IMR-90 (cell line): ENCODE results near the gene ARPC5. TPM values are rescaled to one million over a fixed set of nuclear protein-coding genes. Genes with fewer than 3 reads are reported as not detected.

Source experiments
- ATAC-seq: fragments of 200-7000 bp; cut with Tn5 transposase; 2 replicates; pipeline ENCODE4 v1.9.1; 2020; ENCODE audit warnings: low read depth, mild to moderate bottlenecking, moderate library complexity
- BruUV-seq: library from RNA; stranded (reverse); fragments of 400-500 nt; replicated peaks from 2 replicates; lab custom pipeline; 2021; lab: Mats Ljungman, UMichigan
- CTCF ChIA-PET: fragments of 300-600 bp; formaldehyde crosslinking; extraction: SDS; loops from one replicate; lab custom pipeline; 2021; ENCODE audit warnings: antibody characterized with exemption; lab: Yijun Ruan, JAX
- POLR2A ChIA-PET: fragments of 300-600 bp; sonication (Branson Sonifier 250); formaldehyde crosslinking; loops from one replicate; lab custom pipeline; 2022; ENCODE audit warnings: antibody characterized with exemption; ENCODE audit not compliant: unreplicated experiment; lab: Charles Lee
- DNase-seq: peaks from one replicate; pipeline ENCODE4 v3.0.0; 2013
- H2AFZ ChIP-seq: replicated peaks from 2 replicates; pipeline ENCODE3; 2013; ENCODE audit warnings: low read length, mild to moderate bottlenecking; ENCODE audit not compliant: poor library complexity
- H2AK5ac ChIP-seq: 2 replicates; pipeline ENCODE4 v1.6.1; 2013; ENCODE audit warnings: low read depth, low read length, inconsistent platforms
- H2AK9ac ChIP-seq: replicated peaks from 2 replicates; pipeline ENCODE3; 2013; ENCODE audit warnings: mild to moderate bottlenecking, low read depth, low read length, moderate library complexity; ENCODE audit not compliant: poor library complexity
- H2BK120ac ChIP-seq: 2 replicates; pipeline ENCODE4 v1.6.1; 2013; ENCODE audit warnings: low read depth, low read length, inconsistent platforms
- H2BK15ac ChIP-seq: 3 replicates; pipeline ENCODE4 v1.6.1; 2013; ENCODE audit warnings: low read depth, low read length, inconsistent platforms
- H2BK20ac ChIP-seq: 2 replicates; pipeline ENCODE4 v1.6.1; 2013; ENCODE audit warnings: low read depth, mild to moderate bottlenecking, inconsistent platforms, low read length, moderate library complexity
- H2BK5ac ChIP-seq: 2 replicates; pipeline ENCODE4 v1.6.1; 2013; ENCODE audit warnings: mild to moderate bottlenecking, low read depth, low read length, inconsistent platforms; ENCODE audit not compliant: poor library complexity, severe bottlenecking
- H3K14ac ChIP-seq: replicated peaks from 2 replicates; pipeline ENCODE4 v1.6.1; 2013; ENCODE audit warnings: low read depth, low read length, inconsistent platforms
- H3K18ac ChIP-seq: 2 replicates; pipeline ENCODE4 v1.6.1; 2013; ENCODE audit warnings: low read depth, low read length, control low read depth
- H3K23ac ChIP-seq: 2 replicates; pipeline ENCODE4 v1.6.1; 2013; ENCODE audit warnings: low read depth, low read length, inconsistent platforms
- H3K27ac ChIP-seq: 2 replicates; pipeline ENCODE4 v1.5.1; 2013; ENCODE audit warnings: mild to moderate bottlenecking, control low read depth, low read length; ENCODE audit not compliant: insufficient read depth
- H3K27me3 ChIP-seq: 2 replicates; pipeline ENCODE4 v1.6.1; 2013; ENCODE audit warnings: low read length; ENCODE audit not compliant: control insufficient read depth, insufficient read depth
- H3K36me3 ChIP-seq: 2 replicates; pipeline ENCODE4 v1.6.1; 2013; ENCODE audit warnings: low read length, mixed read lengths; ENCODE audit not compliant: control insufficient read depth, insufficient read depth
- H3K4ac ChIP-seq: 2 replicates; pipeline ENCODE4 v1.6.1; 2013; ENCODE audit warnings: low read depth, low read length, inconsistent platforms
- H3K4me1 ChIP-seq: 2 replicates; pipeline ENCODE4 v1.6.1; 2013; ENCODE audit warnings: low read length, mixed read lengths; ENCODE audit not compliant: control insufficient read depth, insufficient read depth
- H3K4me2 ChIP-seq: 2 replicates; pipeline ENCODE4 v1.6.1; 2013; ENCODE audit warnings: low read depth, mild to moderate bottlenecking, control low read depth, low read length, moderate library complexity
- H3K4me3 ChIP-seq: 2 replicates; pipeline ENCODE4 v1.5.1; 2013; ENCODE audit warnings: low read depth, mild to moderate bottlenecking, control low read depth, low read length, moderate library complexity; ENCODE audit not compliant: insufficient read depth
- H3K56ac ChIP-seq: 2 replicates; pipeline ENCODE4 v1.6.1; 2013; ENCODE audit warnings: low read length, inconsistent platforms; ENCODE audit not compliant: insufficient read depth; ENCODE audit errors: extremely low read depth
- H3K79me1 ChIP-seq, 2 experiments: 2 replicates each; pipeline ENCODE4 v1.6.1; 2013; ENCODE audit warnings: low read length in 2 of 2, inconsistent platforms in 1 of 2, low read depth in 1 of 2
- H3K9ac ChIP-seq: 2 replicates; pipeline ENCODE4 v1.6.1; 2013; ENCODE audit warnings: low read depth, low read length, control low read depth
- H3K9me1 ChIP-seq: 2 replicates; pipeline ENCODE4 v1.6.1; 2013; ENCODE audit warnings: low read length, inconsistent platforms; ENCODE audit not compliant: insufficient read depth
- H3K9me3 ChIP-seq: 2 replicates; pipeline ENCODE4 v1.6.1; 2013; ENCODE audit warnings: low read length; ENCODE audit not compliant: control insufficient read depth, insufficient read depth
- H4K20me1 ChIP-seq: 2 replicates; pipeline ENCODE4 v1.6.1; 2013; ENCODE audit warnings: low read length, inconsistent platforms; ENCODE audit not compliant: insufficient read depth
- H4K5ac ChIP-seq: 2 replicates; pipeline ENCODE4 v1.6.1; 2013; ENCODE audit warnings: mild to moderate bottlenecking, low read depth, low read length, control low read depth
- H4K8ac ChIP-seq, 2 experiments: 2 replicates each; pipeline ENCODE4 v1.6.1; 2013; ENCODE audit warnings: low read depth in 2 of 2, low read length in 2 of 2, control low read depth in 1 of 2, inconsistent platforms in 1 of 2
- H4K91ac ChIP-seq: 2 replicates; pipeline ENCODE4 v1.6.1; 2013; ENCODE audit warnings: low read depth, low read length, inconsistent platforms; ENCODE audit not compliant: insufficient read depth
- BHLHE40 ChIP-seq: fragments of 150-350 bp; IDR thresholded peaks from 2 replicates; pipeline ENCODE4 v1.6.1; 2016; ENCODE audit warnings: mild to moderate bottlenecking, low read depth, low read length
- CEBPB ChIP-seq: IDR thresholded peaks from 2 replicates; pipeline ENCODE4 v1.6.1; 2012; ENCODE audit warnings: low read depth, low read length, improper control_type of control experiment
- CTCF ChIP-seq: conservative IDR thresholded peaks from 2 replicates; pipeline ENCODE4 v1.5.1; 2012; ENCODE audit warnings: mild to moderate bottlenecking, low read depth, low read length, improper control_type of control experiment
- ELK1 ChIP-seq: fragments of 150-350 bp; IDR thresholded peaks from 2 replicates; pipeline ENCODE4 v1.6.1; 2016; ENCODE audit warnings: low read depth, mild to moderate bottlenecking, low read length, moderate library complexity, borderline replicate concordance
- FOS ChIP-seq: fragments of 150-350 bp; IDR thresholded peaks from 2 replicates; pipeline ENCODE4 v1.6.1; 2016; ENCODE audit warnings: low read depth, low read length
- MAZ ChIP-seq: IDR thresholded peaks from 2 replicates; pipeline ENCODE4 v1.6.1; 2012; ENCODE audit warnings: low read depth, mild to moderate bottlenecking, low read length, improper control_type of control experiment, moderate library complexity, borderline replicate concordance
- MXI1 ChIP-seq: IDR thresholded peaks from 2 replicates; pipeline ENCODE4 v1.6.1; 2012; ENCODE audit warnings: low read depth, mild to moderate bottlenecking, low read length, moderate library complexity, borderline replicate concordance
- NFE2L2 ChIP-seq: fragments of 150-350 bp; IDR thresholded peaks from 2 replicates; pipeline ENCODE4 v1.6.1; 2016; ENCODE audit warnings: low read depth, mild to moderate bottlenecking, low read length
- RAD21 ChIP-seq: IDR thresholded peaks from 2 replicates; pipeline ENCODE4 v1.6.1; 2012; ENCODE audit warnings: low read length, improper control_type of control experiment
- RCOR1 ChIP-seq: IDR thresholded peaks from 2 replicates; pipeline ENCODE4 v1.6.1; 2012; ENCODE audit warnings: mild to moderate bottlenecking, low read length, improper control_type of control experiment; ENCODE audit not compliant: insufficient replicate concordance
- RFX5 ChIP-seq: IDR thresholded peaks from 2 replicates; pipeline ENCODE4 v1.8.0; 2012; ENCODE audit warnings: low read depth, mild to moderate bottlenecking, low read length, moderate library complexity
- SMC3 ChIP-seq: fragments of 150-350 bp; IDR thresholded peaks from 2 replicates; pipeline ENCODE4 v1.6.1; 2016; ENCODE audit warnings: low read depth, mild to moderate bottlenecking, antibody characterized with exemption, low read length, moderate library complexity
- USF2 ChIP-seq: fragments of 150-350 bp; IDR thresholded peaks from 2 replicates; pipeline ENCODE4 v1.6.1; 2017; ENCODE audit warnings: mild to moderate bottlenecking, antibody characterized with exemption, low read length, low read depth
- WGBS, 2 experiments: methylation state at CpG; one replicate each; pipeline versions ENCODE4 v1.1.5 to v1.1.7; 2013; ENCODE audit warnings: missing lambda C conversion rate in 2 of 2; ENCODE audit not compliant: insufficient read length in 1 of 2; ENCODE audit errors: extremely low coverage in 2 of 2; 5-methylcytosine and 5-hydroxymethylcytosine counted together
- dilution Hi-C: fragments of 300-500 bp; cut with HindIII; formaldehyde crosslinking; loops from one replicate; pipeline ENCODE4 v1.14.3; 2018; ENCODE audit warnings: low sequenced_read_pairs; ENCODE audit not compliant: unreplicated experiment
- in situ Hi-C: fragments of 300-500 bp; cut with MboI; formaldehyde crosslinking; loops from 3 replicates; pipeline ENCODE4 v1.14.3; 2019; ENCODE audit warnings: low sequenced_read_pairs, inconsistent platforms, mixed read lengths
- intact Hi-C: fragments of 100-400 bp; cut with micrococcal nuclease; formaldehyde crosslinking; loops from 2 replicates; pipeline ENCODE4 v1.10.0; 2022
- polyA plus RNA-seq, 3 experiments: library from polyadenylated mRNA; depleted of rRNA; stranded (reverse); fragments of >200 nt; gene quantifications; 2 replicates each; pipeline ENCODE4 v1.2.3, GENCODE V29; 2012; ENCODE audit warnings: low replicate concordance in 1 of 3
- total RNA-seq: library from RNA; depleted of rRNA; stranded (reverse); fragments of >200 nt; gene quantifications from 2 replicates; pipeline ENCODE4 v1.2.3, GENCODE V29; 2012

Gene ARPC5
- total and polyA plus RNA-seq, 2 of the 4 experiments (the other 2 are of a cell fraction): 132 to 212 TPM

- no peak overlapping the region for H4K91ac ChIP-seq
- DNase-seq: no peak
- no peak overlapping the region for H3K56ac ChIP-seq
- H2BK5ac ChIP-seq: no peak overlapping the region
- TF ChIP-seq RFX5: no peak
- TF ChIP-seq FOS: no peak
- no peak for TF ChIP-seq CTCF
- TF ChIP-seq ELK1: no peak
- TF ChIP-seq SMC3: no peak
- TF ChIP-seq USF2: no peak
- no peak for TF ChIP-seq MXI1
- no peak for TF ChIP-seq CEBPB
- TF ChIP-seq MAZ: no peak
- no peak for TF ChIP-seq RCOR1
- TF ChIP-seq NFE2L2: no peak
- no peak for TF ChIP-seq BHLHE40
- no peak for TF ChIP-seq RAD21
- no peak overlapping the region for H2AFZ ChIP-seq
- no peak overlapping the region for H3K14ac ChIP-seq
- intact Hi-C loops: no loop called here
- H3K9ac ChIP-seq: no peak overlapping the region
- POLR2A ChIA-PET: no interaction called here
- no peak overlapping the region for H4K5ac ChIP-seq
- H4K20me1 ChIP-seq: no peaks in the 10 kb centered on the region
- ATAC-seq: no peak
- no peak overlapping the region for H4K8ac ChIP-seq
- no peaks in the 10 kb centered on the region for H3K27me3 ChIP-seq
- no peak overlapping the region for H2AK9ac ChIP-seq
- no peak overlapping the region for H3K27ac ChIP-seq
- no peaks in the 10 kb centered on the region for H3K79me1 ChIP-seq
- H3K4me1 ChIP-seq: 0 out of 2 replicates have a peak, but pooled peaks cover 2% of the 10 kb centered on the region
- no peaks in the 10 kb centered on the region; the same call in 1 of the 2 replicates for H3K9me1 ChIP-seq
- no peak overlapping the region for H3K18ac ChIP-seq
- BruUV-seq: no TSS peak
- no peak overlapping the region for H3K4me2 ChIP-seq
- H3K4me3 ChIP-seq: no peak overlapping the region
- H3K4ac ChIP-seq: no peak overlapping the region
- H3K23ac ChIP-seq: no peak overlapping the region
- H2AK5ac ChIP-seq: no peak overlapping the region
- dilution Hi-C loops: no loop called here
- no peak overlapping the region for H2BK120ac ChIP-seq
- WGBS, 2 experiments: 90% methylated on average over 5 of the region's 7 CpGs; no CpG with 5 or more reads in 1 of the 2 experiments
- no peak overlapping the region for H2BK15ac ChIP-seq
- H3K36me3 ChIP-seq: no peaks in the 10 kb centered on the region
- no peak overlapping the region for H2BK20ac ChIP-seq
- no peaks in the 10 kb centered on the region for H3K9me3 ChIP-seq
- CTCF ChIA-PET: no interaction called here
- in situ Hi-C loops: no loop called here
Measured at GRCh38 chr1:183592733-183593132, 42.9 kb downstream of the ARPC5 start.
